K562 (cell line): Measurements from ENCODE around the gene KRT85. TPM values are rescaled to one million over a fixed set of nuclear protein-coding genes. Genes with fewer than 3 reads are reported as not detected.
A peak's percentile ranks its signal among the peaks of the same experiment; 100 is the strongest.

ENCODE experiments used
- ATAC-seq: fragments of 200-7000 bp; cut with Tn5 transposase; 3 replicates; pipeline ENCODE4 v1.9.1; 2020; ENCODE audit warnings: moderate library complexity
- BruUV-seq: library from RNA; stranded (reverse); fragments of 400-500 nt; replicated peaks from 2 replicates; lab custom pipeline; 2021; lab: Mats Ljungman, UMichigan
- CTCF ChIA-PET: fragments of 300-600 bp; formaldehyde crosslinking; extraction: SDS; loops from one replicate; lab custom pipeline; 2021; ENCODE audit warnings: low intra/inter-chr PET ratio; lab: Yijun Ruan, JAX
- POLR2A ChIA-PET: fragments of 300-600, 350-650 bp; sonication (Branson Sonifier 250); formaldehyde crosslinking; extraction: SDS; loops from one replicate; lab custom pipeline; 2021; ENCODE audit warnings: antibody characterized with exemption, inconsistent platforms; lab: Yijun Ruan, JAX
- DNase-seq, 4 experiments: peaks; one replicate each; pipeline versions ENCODE4 v3.0.0 to v3.0.0-alpha.2; 2011 to 2018; ENCODE audit warnings: low spot score in 3 of 4, mixed read lengths in 3 of 4; ENCODE audit errors: extremely low read depth in 1 of 4
- FAIRE-seq: peaks from 2 replicates; lab custom pipeline; 2011; peaks lifted over from hg19 to GRCh38; lab: Jason Lieb, UNC
- H2AFZ ChIP-seq: 2 replicates; pipeline ENCODE4 v1.6.0; 2011; ENCODE audit warnings: low read depth, low read length, control low read depth, inconsistent platforms
- H3K27ac ChIP-seq: fragments of 200-600 bp; 3 replicates; pipeline ENCODE4 v1.8.0; 2011; ENCODE audit warnings: low read depth, mild to moderate bottlenecking, control low read depth, inconsistent platforms, low read length, moderate library complexity, mixed read lengths; ENCODE audit errors: extremely low read depth
- H3K27me3 ChIP-seq, 2 experiments: fragments of 300-600 bp in 1 of 2; 2 replicates in 1 of 2; 3 replicates in 1 of 2; pipeline versions ENCODE4 v1.6.0 to v1.8.0; 2011; ENCODE audit warnings: inconsistent platforms in 2 of 2, low read length in 2 of 2, mild to moderate bottlenecking in 1 of 2, mixed read lengths in 1 of 2, moderate library complexity in 1 of 2; ENCODE audit not compliant: control insufficient read depth in 2 of 2, insufficient read depth in 2 of 2
- H3K36me3 ChIP-seq: fragments of 300-600 bp; 3 replicates; pipeline ENCODE4 v1.8.0; 2011; ENCODE audit warnings: mild to moderate bottlenecking, low read length, inconsistent platforms; ENCODE audit not compliant: control insufficient read depth, insufficient read depth
- H3K4me1 ChIP-seq, 2 experiments: fragments of 200-600 bp in 1 of 2; replicated peaks in 1 of 2; 2 replicates in 1 of 2; 3 replicates in 1 of 2; pipeline versions ENCODE4 v1.5.1 to v1.8.0; 2011; ENCODE audit warnings: inconsistent platforms in 2 of 2, low read length in 2 of 2, mild to moderate bottlenecking in 1 of 2, mixed read lengths in 1 of 2, moderate library complexity in 1 of 2; ENCODE audit not compliant: control insufficient read depth in 2 of 2, insufficient read depth in 2 of 2
- H3K4me2 ChIP-seq: 2 replicates; pipeline ENCODE4 v1.6.1; 2011; ENCODE audit warnings: low read length, control low read depth, inconsistent platforms, mixed read lengths; ENCODE audit not compliant: insufficient read depth
- H3K4me3 ChIP-seq: fragments of 200-600 bp; sonication (generic), shearing (Covaris generic); 2 replicates; pipeline ENCODE4 v1.5.1; 2016; ENCODE audit warnings: control low read depth, inconsistent platforms
- H3K79me2 ChIP-seq: fragments of 200-600 bp; 3 replicates; pipeline ENCODE4 v1.8.0; 2011; ENCODE audit warnings: low read length, inconsistent platforms; ENCODE audit not compliant: control insufficient read depth, insufficient read depth
- H3K9ac ChIP-seq, 2 experiments: 2 replicates each; pipeline versions ENCODE4 v1.6.0 to v1.6.1; 2011; ENCODE audit warnings: low read depth in 2 of 2, low read length in 2 of 2, control low read depth in 1 of 2, inconsistent platforms in 1 of 2, mild to moderate bottlenecking in 1 of 2, mixed read lengths in 1 of 2; ENCODE audit not compliant: insufficient read depth in 1 of 2
- H3K9me1 ChIP-seq: one replicate; pipeline ENCODE4 v1.6.0; 2011; ENCODE audit warnings: inconsistent platforms, mild to moderate bottlenecking, low read length, moderate library complexity; ENCODE audit not compliant: control insufficient read depth, insufficient read depth
- H3K9me3 ChIP-seq: replicated peaks from 2 replicates; pipeline ENCODE4 v1.5.1; 2011; ENCODE audit warnings: low read depth, low read length, inconsistent platforms; ENCODE audit not compliant: control insufficient read depth, insufficient read depth
- H4K20me1 ChIP-seq: replicated peaks from 2 replicates; pipeline ENCODE4 v1.6.1; 2011; ENCODE audit warnings: low read length, inconsistent platforms, mixed read lengths; ENCODE audit not compliant: control insufficient read depth, insufficient read depth
- HNRNPUL1 ChIP-seq: fragments of 200-400 bp; formaldehyde crosslinking; IDR thresholded peaks from 2 replicates; pipeline ENCODE4 v1.6.1; 2017; ENCODE audit warnings: low read length
- PPARD ChIP-seq: fragments of 250-450 bp; sonication (Bioruptor Pico); IDR thresholded peaks from 2 replicates; pipeline ENCODE4 v1.8.0; 2022; ENCODE audit warnings: inconsistent platforms, mild to moderate bottlenecking, moderate library complexity
- RBM25 ChIP-seq: fragments of 200-400 bp; formaldehyde crosslinking; IDR thresholded peaks from 2 replicates; pipeline ENCODE4 v1.6.1; 2018; ENCODE audit warnings: low read length, low read depth, moderate library complexity; ENCODE audit not compliant: severe bottlenecking
- WGBS: fragments of 100-300 bp; shearing (Covaris generic); methylation state at CpG from one replicate; pipeline ENCODE4 v1.1.6; 2016; ENCODE audit warnings: low coverage, mixed read lengths; ENCODE audit not compliant: insufficient coverage; ENCODE audit errors: missing lambda C conversion rate; 5-methylcytosine and 5-hydroxymethylcytosine counted together
- in situ Hi-C: fragments of 300-500 bp; cut with MboI; formaldehyde crosslinking; loops from 4 replicates; pipeline ENCODE4 v1.15.0; 2018; ENCODE audit warnings: inconsistent platforms, mixed read lengths
- intact Hi-C: fragments of 100-400 bp; cut with micrococcal nuclease; formaldehyde crosslinking; loops from 2 replicates; pipeline ENCODE4 v1.14.2; 2022
- polyA plus RNA-seq, 8 experiments: library from polyadenylated mRNA; depleted of rRNA in 4 of 8; stranded (reverse) in 5 of 8; unstranded in 3 of 8; fragments of >200 nt; fragmentation: Nextera tagmentation in 2 of 8; fragmentation: Illumina TruSeq in 1 of 8; extraction: Ambion mirVana in 2 of 8; extraction: Trizol in 1 of 8; gene quantifications; 2 replicates each; pipeline versions ENCODE4 v1.2.1 to v1.2.3, GENCODE V29; 2011 to 2014; ENCODE audit warnings: inconsistent platforms in 1 of 8, missing spikeins in 1 of 8
- total RNA-seq, 7 experiments: library from RNA; depleted of rRNA in 6 of 7; stranded (reverse); fragments of >200 nt in 6 of 7; fragmentation: Illumina TruSeq in 2 of 7; extraction: Trizol in 2 of 7; gene quantifications; 2 replicates each; pipeline versions ENCODE4 v1.2.1 to v1.2.3, GENCODE V29; 2011 to 2021; ENCODE audit warnings: low replicate concordance in 1 of 7
- TF ChIP-seq, protein P1 (sequence below): fragments of 250-450 bp; sonication (Bioruptor Pico); IDR thresholded peaks from 2 replicates; pipeline ENCODE4 v1.5.0; 2020; ENCODE audit warnings: mild to moderate bottlenecking, borderline replicate concordance

The KRT85 gene
- total and polyA plus RNA-seq, 9 of the 15 experiments (the other 6 are each of a cell fraction or from before 2014, with no cell fraction given): not detected

DNA sequence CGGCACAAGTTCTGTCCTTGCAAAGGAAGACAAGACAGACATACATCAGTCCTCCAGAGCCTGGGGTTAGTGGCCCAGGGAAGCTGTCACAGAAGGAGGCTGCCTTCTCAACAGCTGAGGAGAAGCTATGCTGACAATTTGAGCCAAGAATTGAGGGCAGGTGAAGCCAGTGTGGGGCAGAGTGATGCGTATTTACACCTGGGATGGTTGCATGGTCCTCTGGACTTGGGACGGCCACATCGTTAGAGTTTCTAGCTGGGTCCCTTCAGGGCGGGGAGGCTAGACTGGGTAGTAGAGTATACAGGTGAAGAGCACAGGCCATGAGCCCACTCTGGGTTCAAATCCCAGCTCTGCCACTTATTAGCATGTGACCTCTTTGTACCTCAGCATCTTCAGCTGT is 16.5 kb downstream of the KRT85 start:
- no peaks in the 10 kb centered on the region for H3K9me3 ChIP-seq
- DNase-seq: no peak
- no peaks in the 10 kb centered on the region for H3K36me3 ChIP-seq
- no peaks in the 10 kb centered on the region for H3K79me2 ChIP-seq
- ChIA-PET CTCF (no interaction called here), POLR2A (no interaction called here)
- intact Hi-C loops: no loop called here
- TF ChIP-seq, protein P1, sequence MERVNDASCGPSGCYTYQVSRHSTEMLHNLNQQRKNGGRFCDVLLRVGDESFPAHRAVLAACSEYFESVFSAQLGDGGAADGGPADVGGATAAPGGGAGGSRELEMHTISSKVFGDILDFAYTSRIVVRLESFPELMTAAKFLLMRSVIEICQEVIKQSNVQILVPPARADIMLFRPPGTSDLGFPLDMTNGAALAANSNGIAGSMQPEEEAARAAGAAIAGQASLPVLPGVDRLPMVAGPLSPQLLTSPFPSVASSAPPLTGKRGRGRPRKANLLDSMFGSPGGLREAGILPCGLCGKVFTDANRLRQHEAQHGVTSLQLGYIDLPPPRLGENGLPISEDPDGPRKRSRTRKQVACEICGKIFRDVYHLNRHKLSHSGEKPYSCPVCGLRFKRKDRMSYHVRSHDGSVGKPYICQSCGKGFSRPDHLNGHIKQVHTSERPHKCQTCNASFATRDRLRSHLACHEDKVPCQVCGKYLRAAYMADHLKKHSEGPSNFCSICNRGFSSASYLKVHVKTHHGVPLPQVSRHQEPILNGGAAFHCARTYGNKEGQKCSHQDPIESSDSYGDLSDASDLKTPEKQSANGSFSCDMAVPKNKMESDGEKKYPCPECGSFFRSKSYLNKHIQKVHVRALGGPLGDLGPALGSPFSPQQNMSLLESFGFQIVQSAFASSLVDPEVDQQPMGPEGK (CRISPR knock-in tag): no peak
- TF ChIP-seq HNRNPUL1: no peak
- TF ChIP-seq, all 486 proteins: peak for 0
- no peaks in the 10 kb centered on the region for H4K20me1 ChIP-seq
- peaks cover 3% of the 10 kb centered on the region for H3K9me1 ChIP-seq
- no peak overlapping the region for H3K4me3 ChIP-seq
- H2AFZ ChIP-seq: no peak overlapping the region
- H3K4me1 ChIP-seq: no peaks in the 10 kb centered on the region
- H3K27ac ChIP-seq: no peak overlapping the region
- H3K4me2 ChIP-seq: no peak overlapping the region
- FAIRE-seq (no peak), ATAC-seq (no peak)
- in situ Hi-C loops: no loop called here
- 2% methylated on average over 5 of the region's 5 CpGs for WGBS
- H3K9ac ChIP-seq: no peak overlapping the region
- BruUV-seq: no TSS peak
- peaks cover 11 to 47% of the 10 kb centered on the region in 2 experiments; a peak in 3 of 5 replicates for H3K27me3 ChIP-seq

GRCh38 chr12:52350021-52350620 is 17.2 kb downstream of the KRT85 start:
- FAIRE-seq (no peak), ATAC-seq (no peak), DNase-seq (no peak)
- Histone ChIP-seq H2AFZ (no peak overlapping the region), H3K36me3 (no peaks in the 10 kb centered on the region), H3K27me3 (peaks cover 12 to 45% of the 10 kb centered on the region in 2 experiments; a peak in 3 of 5 replicates), H3K27ac (no peak overlapping the region), H3K9ac (no peak overlapping the region), H3K79me2 (no peaks in the 10 kb centered on the region), H3K9me3 (no peaks in the 10 kb centered on the region), H4K20me1 (no peaks in the 10 kb centered on the region), H3K4me1 (no peaks in the 10 kb centered on the region), H3K4me3 (no peak overlapping the region), H3K9me1 (peaks cover 3% of the 10 kb centered on the region), H3K4me2 (no peak overlapping the region)
- POLR2A ChIA-PET: no interaction called here
- intact Hi-C loops (no loop called here), in situ Hi-C loops (no loop called here)
- CTCF ChIA-PET: no interaction called here
- WGBS: 2% methylated on average over 7 of the region's 8 CpGs
- TF ChIP-seq PPARD (CRISPR knock-in tag) (no peak), RBM25 (peak; percentile 43)
- BruUV-seq: no TSS peak
